Measurements from ENCODE around the gene ZNF611.
"Not testable (repeated sequence)": the region's sequence is repeated elsewhere in the genome, so short reads cannot be mapped to it uniquely, and the experiment has no call there.

- TF ChIP-seq CTCF (IDR thresholded peaks at IDR 0.05); RCOR1 (IDR thresholded peaks at IDR 0.05; ENCODE audit: low read depth, low read length); ZSCAN20 (CRISPR knock-in tag; IDR thresholded peaks at IDR 0.05); FOSL2 (IDR thresholded peaks at IDR 0.05); FOSL2 (CRISPR knock-in tag; IDR thresholded peaks at IDR 0.05); USF2 (IDR thresholded peaks at IDR 0.05); RFX5 (IDR thresholded peaks at IDR 0.05): not testable (repeated sequence)
Measured at GRCh38 chr19:52745919-52746318, 11.1 kb upstream of the ZNF611 start.
